Cerebellar nuclear complex (tissue), 1 donor: ENCODE results near the gene ADAMTSL2.

Source experiments
- DNase-seq, 2 experiments: peaks; one replicate each; lab custom pipeline; 2025; lab: John Stamatoyannopoulos, UW

ADAMTSL2 gene

DNA sequence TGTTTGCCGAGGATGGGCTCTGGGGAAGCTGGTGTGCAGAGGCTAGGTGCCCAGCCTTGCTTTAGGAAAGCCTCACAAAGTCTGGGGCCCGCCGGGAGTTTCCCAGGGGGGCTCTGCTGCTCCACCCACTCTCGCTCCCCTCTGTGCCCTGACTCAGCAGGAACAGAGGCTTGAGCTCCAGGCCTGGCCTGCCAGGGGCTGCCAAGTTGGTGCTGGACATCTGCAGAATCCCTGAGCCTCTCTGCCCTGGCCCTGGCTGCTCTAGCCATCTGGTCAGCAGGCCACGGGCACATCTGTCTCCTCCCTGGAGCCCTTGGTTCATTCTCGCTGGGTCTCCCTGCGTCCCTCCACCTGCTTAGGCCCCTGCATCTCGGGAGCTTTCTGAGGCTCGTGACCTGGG, 647 bp upstream of the ADAMTSL2 start:
- DNase-seq, result no peak

- no peak for DNase-seq
Measured at GRCh38 chr9:133535306-133535877, 888 bp downstream of the ADAMTSL2 start.

DNA sequence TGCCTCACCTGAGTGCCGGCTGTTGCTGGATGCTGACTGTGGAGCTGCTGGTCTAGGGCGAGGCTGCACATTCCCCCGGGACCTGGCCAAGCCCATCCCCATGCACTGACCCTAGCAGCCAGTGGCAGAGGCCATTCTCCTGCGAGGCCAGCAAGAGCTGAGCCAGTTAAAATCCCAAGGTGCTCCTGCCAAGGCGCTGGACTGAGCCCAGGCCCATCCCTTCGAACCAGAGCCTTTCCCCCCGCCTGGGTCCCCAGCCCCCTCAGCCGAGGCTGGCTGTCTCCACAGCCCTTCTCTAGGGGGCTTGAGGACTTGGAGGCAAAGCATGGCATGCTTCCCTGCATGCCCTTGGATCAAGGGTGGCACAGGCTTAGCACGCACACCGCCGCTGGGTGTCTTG, 1.6 kb downstream of the ADAMTSL2 start:
- DNase-seq, result no peak

DNA sequence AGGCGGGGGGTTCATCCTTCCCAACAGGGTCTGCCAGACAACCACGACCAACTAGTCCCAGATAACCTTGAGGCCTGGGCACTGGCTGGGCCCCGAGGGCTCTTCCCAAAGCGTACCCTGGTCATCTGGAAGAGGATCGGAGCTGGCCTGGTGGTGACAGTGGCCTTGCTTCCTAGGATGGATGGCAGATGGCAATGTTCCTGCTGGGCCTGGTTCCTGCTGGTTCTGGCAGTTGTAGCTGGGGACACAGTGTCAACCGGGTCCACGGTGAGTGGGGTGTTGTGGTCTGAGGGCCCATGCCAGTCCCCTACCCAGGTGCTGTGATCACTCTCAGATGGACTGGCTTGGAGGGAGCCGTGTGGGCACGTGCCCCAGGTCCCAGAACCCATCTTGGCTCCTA, 2.0 kb downstream of the ADAMTSL2 start:
- DNase-seq, result no peak

- no peak for DNase-seq
Measured at GRCh38 chr9:133537257-133537656, 2.8 kb downstream of the ADAMTSL2 start.

DNA sequence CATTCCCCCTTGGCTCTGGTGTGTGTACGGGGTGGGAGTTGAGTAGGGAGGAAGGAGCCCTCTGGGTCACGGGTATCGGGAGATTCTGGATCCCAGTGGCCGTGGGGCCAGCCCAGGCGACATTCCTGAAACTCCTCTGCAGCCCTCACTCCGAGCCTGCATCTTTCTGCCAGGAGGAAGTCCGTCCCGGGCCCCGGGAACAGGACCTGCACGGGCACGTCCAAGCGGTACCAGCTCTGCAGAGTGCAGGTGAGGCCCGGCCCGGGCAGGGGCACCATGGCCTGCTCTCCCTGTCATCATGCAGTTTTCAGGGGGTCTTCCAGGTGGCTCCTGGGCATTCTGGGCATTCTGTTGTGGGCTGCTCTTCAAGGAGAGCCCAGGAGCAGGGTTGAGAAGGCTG, 3.7 kb downstream of the ADAMTSL2 start:
- no peak for DNase-seq

DNA sequence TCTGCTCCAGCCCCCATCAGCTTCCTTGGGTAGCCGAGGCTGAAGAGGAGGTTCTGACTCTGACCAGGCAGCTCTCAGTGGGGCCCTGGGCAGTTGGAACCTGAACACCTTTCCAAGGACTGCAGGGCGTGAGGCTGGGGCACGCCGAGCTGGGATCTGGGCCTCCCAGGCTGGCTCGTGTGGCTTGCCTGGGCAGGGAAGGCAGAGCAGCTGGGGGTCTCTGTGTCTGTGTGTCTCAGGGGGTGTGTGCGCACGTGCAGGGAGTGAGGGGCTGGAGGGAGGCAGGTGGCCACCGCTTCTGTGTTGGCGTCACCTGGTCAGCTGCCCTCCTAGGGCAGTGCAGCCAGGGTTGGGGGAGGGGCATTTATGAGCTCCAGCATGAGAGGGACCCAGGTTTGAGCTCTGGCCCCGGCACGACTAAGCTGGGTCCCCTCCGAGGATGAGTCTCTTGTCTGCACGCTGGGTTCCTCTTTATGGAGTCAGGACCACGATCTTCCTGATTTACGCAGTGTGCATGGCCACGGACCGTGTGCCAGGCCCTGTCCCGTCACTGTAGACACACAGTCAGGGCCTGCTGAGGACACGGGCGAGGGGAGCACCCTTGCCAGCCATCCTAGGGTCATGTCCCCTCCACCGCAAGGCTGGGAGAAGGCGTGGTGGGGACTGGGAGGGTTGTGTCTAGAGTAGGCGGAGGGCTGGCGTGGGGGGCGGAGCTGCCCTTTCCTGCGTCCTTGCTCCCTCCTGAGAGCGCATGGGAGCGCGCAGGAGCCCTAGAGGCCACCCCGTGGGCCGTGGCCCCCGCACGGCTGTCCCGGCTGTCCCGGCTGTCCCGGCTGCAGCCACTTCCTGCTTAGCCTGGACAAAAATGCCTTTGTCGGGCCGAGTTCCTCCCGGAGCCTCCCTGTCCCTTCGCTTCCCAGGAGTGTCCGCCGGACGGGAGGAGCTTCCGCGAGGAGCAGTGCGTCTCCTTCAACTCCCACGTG, 4.6 kb downstream of the ADAMTSL2 start:
- DNase-seq, result no peak

GRCh38 chr9:133539991-133540697, 5.6 kb downstream of the ADAMTSL2 start:
- DNase-seq, result no peak

GRCh38 chr9:133540698-133541025, 6.2 kb downstream of the ADAMTSL2 start:
- DNase-seq, result no peak

DNA sequence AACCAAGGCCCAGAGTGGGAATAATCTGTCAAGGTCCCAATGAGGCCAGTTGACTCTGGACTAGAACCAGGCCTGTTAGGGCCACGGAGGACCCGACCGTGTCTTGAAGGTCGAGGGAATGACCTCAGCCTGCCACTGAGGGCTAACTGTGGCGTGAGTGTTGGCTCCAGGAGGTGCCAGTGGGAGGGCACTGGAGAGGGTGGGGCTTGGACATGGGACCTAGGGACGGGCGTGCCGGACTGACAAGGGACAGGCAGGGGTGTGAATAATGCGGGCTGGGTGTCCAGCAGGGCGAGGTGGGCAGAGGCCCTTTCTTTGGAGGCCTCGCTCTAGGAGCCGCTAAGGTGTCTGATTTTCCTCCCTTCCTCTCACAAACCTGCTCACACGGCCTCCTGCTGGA, 7.5 kb downstream of the ADAMTSL2 start:
- no peak for DNase-seq

GRCh38 chr9:133543772-133544467, 9.4 kb downstream of the ADAMTSL2 start:
- DNase-seq, result no peak

DNA sequence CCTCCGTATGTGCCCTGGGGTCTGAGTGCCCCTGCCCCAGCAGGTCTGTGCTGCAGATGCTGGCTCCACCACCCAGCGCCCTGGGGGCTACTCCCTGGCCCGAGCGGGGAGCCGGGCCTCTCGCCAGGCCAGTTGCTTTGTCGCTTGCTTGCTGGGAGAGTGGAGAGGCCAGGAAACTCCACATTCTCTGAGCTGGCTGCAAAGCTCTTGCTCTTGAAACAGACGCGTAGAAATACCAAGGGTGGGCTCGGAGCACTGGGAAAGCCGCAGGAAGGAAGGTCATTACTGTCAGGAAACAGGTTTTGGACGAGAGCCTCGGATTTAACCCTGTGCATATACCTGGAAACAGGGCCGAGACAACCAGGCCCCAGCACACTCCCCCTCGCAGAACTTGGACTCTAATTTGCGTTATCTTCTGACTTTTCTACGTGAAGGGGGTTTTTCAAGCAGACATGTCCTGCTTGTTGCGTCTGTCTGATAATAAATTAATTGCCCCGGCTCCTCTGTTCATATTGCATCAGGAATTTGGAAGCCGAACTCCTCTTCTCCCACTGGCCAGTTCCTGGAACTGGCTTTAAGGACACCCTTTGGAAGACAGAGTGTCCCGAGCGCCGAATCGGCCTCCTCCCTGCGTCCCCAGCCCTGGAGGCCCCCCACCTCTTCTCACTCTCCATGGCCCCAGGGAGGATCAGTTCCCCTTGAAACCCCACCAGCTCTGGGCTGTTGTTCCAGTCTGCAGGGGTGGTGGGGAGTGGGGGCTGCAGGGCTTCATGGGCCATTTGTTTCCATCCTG, 11.2 kb downstream of the ADAMTSL2 start:
- DNase-seq, result no peak

GRCh38 chr9:133546287-133546680, 11.8 kb downstream of the ADAMTSL2 start:
- no peak for DNase-seq

DNA sequence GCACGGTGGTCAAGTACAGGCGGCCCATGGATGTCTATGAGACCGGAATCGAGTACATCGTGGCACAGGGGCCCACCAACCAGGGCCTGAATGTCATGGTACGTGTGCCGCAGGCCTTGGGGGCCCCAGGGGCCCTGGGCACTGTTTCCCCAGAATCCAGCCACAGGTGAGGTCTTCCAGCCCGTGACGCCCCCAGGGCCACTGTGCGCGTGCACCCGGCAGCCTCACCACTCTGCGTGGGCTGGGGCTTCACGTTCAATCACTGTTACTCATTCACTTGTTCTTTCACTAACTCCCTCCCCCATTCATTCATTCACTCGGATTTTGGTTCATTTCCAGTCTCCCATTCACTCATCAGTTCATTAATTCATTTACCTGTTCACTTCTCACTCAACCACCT, 12.6 kb downstream of the ADAMTSL2 start:
- no peak for DNase-seq

- no peak for DNase-seq
Measured at GRCh38 chr9:133551446-133551845, 16.9 kb downstream of the ADAMTSL2 start.

DNA sequence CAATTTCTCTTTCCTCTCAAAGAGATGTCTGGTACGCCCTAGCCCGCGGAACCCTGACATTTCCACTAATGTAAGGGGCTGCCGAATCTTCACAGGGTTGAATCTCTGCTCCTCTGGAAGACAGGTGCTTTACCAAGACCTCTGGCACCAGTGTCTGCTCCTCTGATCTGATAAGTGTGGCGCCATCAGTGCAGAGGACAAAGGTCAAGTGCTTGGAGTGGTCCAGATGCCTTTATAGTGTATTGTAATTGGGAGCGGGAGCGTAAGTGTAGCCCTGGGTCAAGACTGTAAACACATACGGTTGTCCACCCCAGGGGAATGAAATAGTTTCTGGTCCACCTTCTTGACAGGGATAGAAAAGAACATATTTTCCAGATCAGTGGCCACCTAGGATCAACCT, 17.7 kb downstream of the ADAMTSL2 start:
- no peak for DNase-seq

DNA sequence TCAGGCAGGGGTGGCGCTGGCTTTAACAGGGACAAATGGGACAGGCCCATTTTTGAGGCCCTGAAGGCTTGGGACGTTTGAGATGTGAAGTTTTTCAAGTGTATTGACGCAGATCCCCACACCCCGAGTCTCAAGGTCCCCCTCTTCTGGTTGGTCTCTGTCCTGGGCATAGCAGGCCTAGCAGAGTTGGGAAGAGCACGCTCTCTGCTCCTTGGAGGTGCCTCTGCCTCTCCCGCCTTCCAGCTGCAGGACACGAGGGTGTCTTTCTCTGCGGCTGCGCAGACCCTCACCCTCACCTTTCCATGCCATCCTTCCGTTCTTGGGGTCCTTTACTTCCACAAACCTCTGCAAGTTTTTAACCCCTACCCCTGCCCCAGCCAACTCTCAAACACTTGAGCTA, 18.6 kb downstream of the ADAMTSL2 start:
- no peak for DNase-seq

- DNase-seq, result no peak
Measured at GRCh38 chr9:133553973-133554713, 19.6 kb downstream of the ADAMTSL2 start.

DNA sequence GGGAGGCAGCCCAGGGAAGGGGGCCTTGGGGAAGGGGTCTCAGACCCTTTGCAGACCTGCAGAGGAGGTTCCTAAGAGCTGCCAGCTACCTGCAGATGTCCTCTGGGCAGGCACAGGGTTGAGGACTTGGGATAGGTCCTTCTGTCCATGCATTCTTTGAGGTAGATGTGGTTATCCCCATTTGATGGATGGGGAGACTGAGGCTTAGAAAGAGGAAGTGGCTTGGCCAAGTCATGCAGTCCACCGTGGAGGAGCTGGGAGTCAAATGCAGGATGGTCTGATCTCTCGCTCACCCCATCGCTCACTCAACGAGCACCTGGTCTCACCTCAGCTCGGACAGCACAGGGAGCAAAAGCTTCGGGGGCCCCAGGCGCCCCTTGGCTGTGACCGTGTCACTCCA, 20.2 kb downstream of the ADAMTSL2 start:
- DNase-seq, result no peak

DNA sequence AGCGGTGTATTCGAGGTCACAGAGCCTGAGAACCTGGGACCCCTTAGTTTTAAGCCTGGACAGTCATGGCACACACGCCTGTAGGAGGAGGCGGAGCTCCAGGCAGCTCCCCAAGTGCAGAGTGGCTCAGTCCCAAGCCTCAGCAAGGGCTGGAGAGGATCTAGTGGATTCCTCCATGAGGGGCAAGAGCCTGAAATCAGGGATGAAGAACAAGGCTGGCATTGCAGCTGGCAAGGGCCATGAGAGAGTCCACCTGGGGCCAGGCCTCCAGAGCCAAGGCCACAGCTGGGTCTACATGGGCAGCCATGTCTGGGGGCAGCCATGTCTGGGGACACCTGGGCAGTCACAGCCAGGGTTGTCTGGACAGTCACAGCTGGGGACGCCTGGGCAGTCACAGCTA, 21.9 kb downstream of the ADAMTSL2 start:
- no peak for DNase-seq

- no peak for DNase-seq
Measured at GRCh38 chr9:133557581-133557980, 23.1 kb downstream of the ADAMTSL2 start.
